Nephron progenitor cell (in vitro differentiated cells): ENCODE results near the gene CTAGE1.

Source experiments
- DNase-seq: peaks from one replicate; pipeline ENCODE4 v3.0.0; 2021
- H3K27ac Mint-ChIP-seq: 2 replicates; pipeline ENCODE4 v1.8.0; 2021; ENCODE audit warnings: mild to moderate bottlenecking, moderate library complexity, mixed read lengths
- H3K27me3 Mint-ChIP-seq: 2 replicates; pipeline ENCODE4 v1.8.0; 2021; ENCODE audit warnings: mild to moderate bottlenecking, low read depth, mixed read lengths; ENCODE audit not compliant: poor library complexity
- H3K36me3 Mint-ChIP-seq: 2 replicates; pipeline ENCODE4 v1.8.0; 2021; ENCODE audit warnings: low read depth, mixed read lengths
- H3K4me1 Mint-ChIP-seq: 2 replicates; pipeline ENCODE4 v1.8.0; 2021; ENCODE audit warnings: mixed read lengths
- H3K4me3 Mint-ChIP-seq: 2 replicates; pipeline ENCODE4 v1.8.0; 2021; ENCODE audit warnings: mild to moderate bottlenecking, moderate library complexity, mixed read lengths
- H3K9me3 Mint-ChIP-seq: 2 replicates; pipeline ENCODE4 v1.8.0; 2021; ENCODE audit warnings: mild to moderate bottlenecking, moderate library complexity, mixed read lengths
- CTCF ChIP-seq: fragments of 200-600 bp; sonication (generic); IDR thresholded peaks from 2 replicates; pipeline ENCODE4 v1.5.0; 2021; ENCODE audit warnings: antibody characterized with exemption

CTAGE1 gene

DNA sequence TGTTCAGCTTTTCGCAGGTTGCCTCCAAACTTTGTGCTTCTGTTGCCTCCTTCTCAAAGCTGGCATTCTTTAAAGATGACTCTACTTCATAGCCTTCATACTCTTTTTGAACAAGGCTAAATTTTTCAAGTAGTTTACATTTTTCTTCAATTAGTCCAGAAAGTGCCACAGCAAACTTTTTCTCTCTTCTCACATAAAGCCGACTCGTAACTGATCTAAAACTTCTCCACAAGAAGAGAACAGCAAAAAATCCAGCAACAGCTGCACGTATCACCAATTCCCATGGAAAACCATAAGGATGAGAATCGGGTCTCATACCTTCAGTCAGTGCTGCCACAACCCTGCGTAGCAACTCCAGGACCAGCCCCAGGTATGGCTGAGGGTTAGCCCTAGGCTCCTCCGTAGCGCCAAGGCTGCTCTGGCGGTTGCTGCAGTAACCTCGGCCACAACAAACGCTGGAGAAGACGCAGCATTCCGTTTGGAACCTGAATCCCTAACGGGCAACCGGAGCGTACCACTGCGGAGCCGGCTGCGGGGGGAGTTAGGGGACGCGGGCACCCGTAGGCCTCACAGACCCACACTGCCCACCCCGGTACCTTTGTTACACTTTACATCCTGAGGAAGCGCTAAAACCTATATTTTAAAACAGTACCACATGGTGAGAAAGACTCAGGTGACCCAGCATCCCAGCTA is at the start of gene CTAGE1:
Gene CTAGE1, minus strand, starts transcription at position 420 of the 693 bp plus-strand sequence. Its CDS starts 104 bp downstream, at position 316.
- peaks cover 36% of the 10 kb centered on the region for H3K27me3 Mint-ChIP-seq
- no peak within 1 kb of the TSS for H3K27ac Mint-ChIP-seq
- TF ChIP-seq CTCF = no peak
- H3K4me1 Mint-ChIP-seq = no peaks in the 10 kb centered on the region
- no peaks in the 10 kb centered on the region for H3K36me3 Mint-ChIP-seq
- no peak within 1 kb of the TSS for H3K4me3 Mint-ChIP-seq
- H3K9me3 Mint-ChIP-seq = peaks cover 35% of the 10 kb centered on the region
- DNase-seq = no peak

DNA sequence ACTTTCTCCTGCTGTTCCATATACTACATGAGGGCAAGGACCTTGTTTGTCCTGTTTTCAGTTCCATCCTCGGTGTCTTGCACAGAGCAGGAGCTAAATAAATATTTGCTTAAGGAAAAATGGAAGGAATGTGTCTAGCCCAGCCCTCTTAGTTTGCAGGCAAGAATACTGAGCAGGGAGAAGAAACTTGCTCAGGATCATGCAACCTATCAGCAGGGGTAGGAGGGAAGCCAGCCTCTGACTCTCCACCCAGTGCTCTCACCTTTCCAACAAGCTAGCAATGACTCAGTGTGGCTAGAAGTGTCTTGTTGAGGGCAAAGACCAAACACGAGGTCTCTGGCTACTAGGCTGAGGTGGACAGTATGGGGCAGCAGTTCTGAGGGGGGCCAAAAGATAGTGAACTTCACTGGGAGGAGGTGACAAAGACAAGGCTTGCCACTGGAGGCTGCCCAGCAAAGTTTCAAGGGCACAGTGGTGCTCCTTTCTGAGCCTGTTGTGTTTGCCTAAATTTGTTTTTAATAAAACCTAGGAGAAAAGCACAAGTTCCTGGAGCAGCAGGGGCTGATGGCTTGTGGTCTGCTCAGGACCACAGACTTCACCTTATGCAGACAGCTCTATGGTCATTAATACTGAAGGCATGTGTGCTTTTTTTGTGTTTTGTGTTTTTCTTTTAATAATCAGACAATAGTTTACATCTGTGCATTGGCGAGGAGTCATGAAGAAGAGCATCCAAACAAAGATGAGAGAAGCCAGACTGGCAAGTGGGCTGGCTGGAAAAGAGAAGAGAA is 49.1 kb upstream of the CTAGE1 start:
- Mint-ChIP-seq H3K27me3 (no peaks in the 10 kb centered on the region), H3K9me3 (peaks cover 4% of the 10 kb centered on the region), H3K4me3 (no peak overlapping the region), H3K27ac (no peak overlapping the region), H3K36me3 (peaks cover 4% of the 10 kb centered on the region), H3K4me1 (peaks cover 64% of the 10 kb centered on the region)
- no peak for DNase-seq
- TF ChIP-seq CTCF = no peak

GRCh38 chr18:22465859-22466457 is 48.2 kb upstream of the CTAGE1 start:
- H3K36me3 Mint-ChIP-seq = peaks cover 4% of the 10 kb centered on the region
- H3K9me3 Mint-ChIP-seq = peaks cover 4% of the 10 kb centered on the region
- TF ChIP-seq CTCF = no peak
- no peak overlapping the region for H3K4me3 Mint-ChIP-seq
- no peaks in the 10 kb centered on the region for H3K27me3 Mint-ChIP-seq
- DNase-seq = no peak
- H3K27ac Mint-ChIP-seq = no peak overlapping the region
- H3K4me1 Mint-ChIP-seq = peaks cover 64% of the 10 kb centered on the region

- no peaks in the 10 kb centered on the region for H3K9me3 Mint-ChIP-seq
- peaks cover 4% of the 10 kb centered on the region for H3K27me3 Mint-ChIP-seq
- peak overlapping the region; percentile 16 for H3K27ac Mint-ChIP-seq
- peaks cover 38% of the 10 kb centered on the region for H3K4me1 Mint-ChIP-seq
- no peaks in the 10 kb centered on the region for H3K36me3 Mint-ChIP-seq
- DNase-seq = no peak
- TF ChIP-seq CTCF = no peak
- H3K4me3 Mint-ChIP-seq = no peak overlapping the region
Observed at GRCh38 chr18:22463076-22463475, 45.4 kb upstream of the CTAGE1 start.

DNA sequence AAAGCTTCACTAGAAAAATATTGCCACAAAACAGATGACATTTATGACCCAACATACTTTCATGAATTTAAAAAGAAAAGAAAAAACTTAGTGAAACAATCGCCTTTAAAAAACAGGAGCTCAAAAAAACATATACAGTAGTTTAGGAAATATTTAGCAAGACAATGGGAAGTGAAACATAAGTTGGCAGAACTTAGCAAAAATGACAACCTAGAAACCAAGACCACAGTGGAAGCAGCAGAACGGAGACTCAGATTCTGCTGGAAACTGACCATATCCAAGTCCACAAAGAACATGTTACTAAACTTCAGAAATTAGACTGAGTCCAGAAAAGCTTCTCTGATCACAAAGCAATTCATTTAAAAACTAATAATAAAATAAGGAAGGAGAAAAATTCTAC is 41.8 kb upstream of the CTAGE1 start:
- Mint-ChIP-seq H3K36me3 (no peaks in the 10 kb centered on the region), H3K4me1 (peaks cover 45% of the 10 kb centered on the region), H3K4me3 (no peak overlapping the region), H3K27me3 (peaks cover 4% of the 10 kb centered on the region), H3K27ac (no peak overlapping the region), H3K9me3 (no peaks in the 10 kb centered on the region)
- no peak for DNase-seq
- TF ChIP-seq CTCF = no peak
